HG03025 (cell line): ENCODE results near the gene MRPL2.

ENCODE experiments used
- ATAC-seq: cut with Tn5 transposase; IDR thresholded peaks from one replicate; pipeline ENCODE4 v1.9.1; 2021; ENCODE audit warnings: mild to moderate bottlenecking, moderate library complexity; ENCODE audit not compliant: unreplicated experiment, low FRiP score

Gene MRPL2

GRCh38 chr6:43021270-43022047 is 37.8 kb downstream of the MRPL2 start, which contains the start of gene RRP36:
Gene RRP36, plus strand, starts transcription at chr6:43021623. Its CDS starts 32 bp downstream, at chr6:43021655.
- peak; percentile 67 for ATAC-seq

DNA sequence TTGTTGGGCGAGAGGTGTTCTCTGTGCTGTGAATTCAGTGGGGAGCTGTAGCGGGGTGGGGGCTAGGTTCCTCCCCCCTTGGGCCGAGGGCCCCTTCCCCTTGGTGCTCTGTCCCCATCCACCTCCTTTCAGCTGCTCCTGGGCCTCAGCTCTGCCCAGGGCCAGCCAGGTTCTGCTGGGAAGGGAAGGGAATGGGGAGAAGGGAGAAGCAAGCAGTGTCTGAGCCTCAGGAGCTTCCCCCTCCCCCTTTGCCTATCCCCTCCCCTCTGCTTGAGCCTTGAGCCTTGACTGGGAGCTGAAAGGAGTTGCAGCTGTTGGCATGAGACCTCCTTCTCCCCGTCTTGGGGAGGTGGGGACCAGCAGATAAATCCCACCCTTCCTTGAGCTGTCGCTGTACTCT is 38.4 kb downstream of the MRPL2 start:
- ATAC-seq: no peak

GRCh38 chr6:43020052-43020705 is 39.1 kb downstream of the MRPL2 start:
- ATAC-seq: no peak

DNA sequence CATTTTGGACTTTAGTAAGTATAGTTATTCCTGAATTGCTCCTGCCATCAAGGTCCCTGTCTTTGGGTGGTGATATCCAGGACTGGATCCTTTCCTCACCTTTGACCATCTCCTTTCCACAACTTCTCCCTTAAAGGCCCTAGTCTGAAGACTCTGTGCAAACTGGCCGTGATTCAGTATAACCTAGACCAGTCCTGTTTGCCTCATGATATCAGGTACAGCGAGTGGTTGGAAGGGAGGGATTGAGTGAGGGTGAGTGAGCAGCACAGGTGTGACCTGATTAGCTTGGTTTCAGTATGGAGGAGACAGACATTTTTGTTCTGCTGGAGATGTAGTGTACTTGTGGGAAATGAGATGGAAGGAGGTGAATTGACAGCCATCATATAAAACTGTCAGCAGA is 40.1 kb downstream of the MRPL2 start:
- ATAC-seq: no peak

DNA sequence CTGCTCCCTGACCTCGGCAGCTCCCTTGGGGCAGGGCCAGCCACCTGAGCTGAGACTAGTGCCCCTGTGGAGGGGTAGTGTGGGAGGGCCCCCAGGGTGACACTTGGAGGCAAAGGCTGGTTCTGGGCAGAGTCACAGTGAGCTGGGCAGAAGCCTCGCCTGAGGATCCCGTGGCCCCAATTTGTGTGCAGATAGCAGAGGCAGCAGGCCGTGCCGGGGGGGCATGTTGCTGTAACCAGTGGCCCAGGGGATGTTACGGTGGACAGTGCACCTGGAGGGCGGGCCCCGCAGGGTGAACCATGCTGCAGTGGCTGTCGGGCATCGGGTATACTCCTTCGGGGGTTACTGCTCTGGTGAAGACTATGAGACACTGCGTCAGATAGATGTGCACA is 42.3 kb downstream of the MRPL2 start:
- ATAC-seq: no peak

GRCh38 chr6:43016176-43016942 is 42.9 kb downstream of the MRPL2 start:
- ATAC-seq: no peak

- ATAC-seq: no peak
Observed at GRCh38 chr6:43014434-43014909, 44.8 kb downstream of the MRPL2 start.

GRCh38 chr6:43013843-43014433 is 45.3 kb downstream of the MRPL2 start, which contains the start of the genes KLHDC3 and MEA1:
Gene KLHDC3, plus strand, starts transcription at chr6:43014249. Its CDS starts 2,944 bp downstream, at chr6:43017193.
Gene MEA1, minus strand, starts transcription at chr6:43013946. Its CDS starts 133 bp downstream, at chr6:43013813.
- peak; percentile 89 for ATAC-seq

DNA sequence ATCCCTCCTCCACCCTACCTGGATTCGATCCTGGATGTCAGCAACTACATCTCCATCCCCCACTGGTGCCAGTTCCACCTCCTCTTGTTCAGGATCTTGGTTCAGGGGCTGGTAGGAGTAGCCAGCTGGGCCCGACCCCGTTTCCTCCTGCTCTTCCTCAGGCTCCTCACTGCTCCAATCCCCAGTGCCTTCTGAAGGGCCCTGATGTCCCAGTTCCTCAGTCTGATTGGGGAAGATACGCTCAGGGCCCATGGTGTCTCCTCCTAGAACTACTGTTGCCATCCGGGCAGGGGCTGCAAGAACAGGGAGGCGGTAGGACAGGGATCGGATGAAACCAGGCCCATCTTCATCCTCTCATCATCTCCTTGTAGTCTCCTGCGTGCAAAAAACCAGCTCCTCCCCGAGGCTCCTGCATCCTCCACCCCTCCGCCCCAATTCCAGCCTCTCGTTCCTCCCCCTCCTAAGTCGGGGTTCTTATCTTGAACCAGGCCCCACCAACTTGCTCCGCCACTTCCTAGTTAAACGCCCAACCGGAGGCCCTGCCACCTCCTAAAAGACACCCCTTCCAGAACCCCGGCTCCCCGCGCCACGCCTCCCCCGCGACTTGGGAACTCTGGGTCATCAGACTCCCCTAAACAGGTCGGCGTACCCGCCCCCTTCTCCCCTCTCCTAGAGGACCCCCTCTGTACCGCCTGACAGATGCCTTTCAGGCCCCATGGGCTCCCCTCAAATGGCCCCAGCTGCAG is 46.0 kb downstream of the MRPL2 start:
- ATAC-seq: no peak

- no peak for ATAC-seq
Observed at GRCh38 chr6:43012364-43012763, 46.9 kb downstream of the MRPL2 start.

- no peak for ATAC-seq
Observed at GRCh38 chr6:43011207-43011606, 48.0 kb downstream of the MRPL2 start.

DNA sequence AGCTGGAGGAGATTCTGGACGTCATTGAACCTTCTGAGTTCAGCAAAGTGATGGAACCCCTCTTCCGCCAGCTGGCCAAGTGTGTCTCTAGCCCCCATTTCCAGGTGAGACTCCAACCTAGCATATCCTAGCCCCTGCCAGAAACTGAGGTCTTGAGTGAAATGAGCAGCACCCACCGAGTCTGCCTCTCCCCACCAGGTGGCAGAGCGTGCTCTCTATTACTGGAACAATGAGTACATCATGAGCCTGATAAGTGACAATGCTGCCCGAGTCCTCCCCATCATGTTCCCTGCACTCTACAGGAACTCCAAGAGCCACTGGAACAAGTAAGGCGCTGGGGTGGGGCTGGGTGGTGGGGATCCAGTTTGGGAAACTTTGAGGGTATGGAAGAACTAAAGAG is 50.1 kb downstream of the MRPL2 start:
- ATAC-seq: no peak

DNA sequence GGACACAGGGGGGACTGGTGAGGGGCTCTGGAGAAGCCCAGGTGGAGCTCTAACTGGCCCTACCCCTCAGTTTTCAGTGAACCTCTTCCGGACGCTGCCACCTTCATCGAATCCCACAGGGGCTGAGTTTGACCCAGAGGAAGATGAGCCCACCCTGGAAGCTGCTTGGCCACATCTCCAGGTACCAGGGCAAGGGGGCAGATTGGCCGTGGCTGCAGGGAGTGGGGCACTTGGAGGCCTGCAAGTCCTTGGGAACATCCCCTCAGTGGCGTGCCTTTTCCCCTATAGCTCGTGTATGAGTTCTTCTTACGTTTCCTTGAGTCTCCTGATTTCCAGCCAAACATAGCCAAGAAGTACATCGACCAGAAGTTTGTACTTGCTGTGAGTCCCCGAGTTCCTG is 52.1 kb downstream of the MRPL2 start:
- ATAC-seq: no peak

- no peak for ATAC-seq
Observed at GRCh38 chr6:43006251-43006650, 53.0 kb downstream of the MRPL2 start.

GRCh38 chr6:43005844-43006243 is 53.4 kb downstream of the MRPL2 start:
- ATAC-seq: no peak
